CD14-positive monocyte (primary cell): ENCODE results near the gene WNT7A. TPM values are rescaled to one million over a fixed set of nuclear protein-coding genes. Genes with fewer than 3 reads are reported as not detected.
"Not testable (repeated sequence)": the region's sequence is repeated elsewhere in the genome, so short reads cannot be mapped to it uniquely, and the experiment has no call there.

Experiments
- DNase-seq, 3 donors: peaks; one replicate each; pipeline ENCODE4 v3.0.0-alpha.2; 2011 to 2022
- H2AFZ ChIP-seq: 2 replicates; pipeline ENCODE4 v1.6.0; 2012; ENCODE audit warnings: mild to moderate bottlenecking, low read depth, low read length, inconsistent platforms; ENCODE audit not compliant: insufficient read depth, poor library complexity, severe bottlenecking
- H3K27ac ChIP-seq, 2 donors: 1 replicate in 1 of 2; 2 replicates in 1 of 2; pipeline ENCODE4 v1.5.1; 2012 to 2013; ENCODE audit warnings: low read length in 2 of 2, control low read depth in 1 of 2, inconsistent platforms in 1 of 2, low read depth in 1 of 2, mild to moderate bottlenecking in 1 of 2
- H3K27me3 ChIP-seq, 2 donors: one replicate each; pipeline versions ENCODE4 v1.6.0 to v1.6.1; 2011 to 2013; ENCODE audit warnings: low read length in 2 of 2; ENCODE audit not compliant: control insufficient read depth in 2 of 2, insufficient read depth in 2 of 2
- H3K36me3 ChIP-seq, 2 donors: replicated peaks in 1 of 2; 1 replicate in 1 of 2; 2 replicates in 1 of 2; pipeline versions ENCODE4 v1.5.1 to v1.6.1; 2012 to 2013; ENCODE audit warnings: low read length in 2 of 2, control low read depth in 1 of 2, inconsistent platforms in 1 of 2, mild to moderate bottlenecking in 1 of 2; ENCODE audit not compliant: insufficient read depth in 2 of 2, control insufficient read depth in 1 of 2
- H3K4me1 ChIP-seq, 2 donors: 1 replicate in 1 of 2; 2 replicates in 1 of 2; pipeline versions ENCODE4 v1.5.1 to v1.6.1; 2012 to 2013; ENCODE audit warnings: low read length in 2 of 2, control low read depth in 1 of 2, inconsistent platforms in 1 of 2, mild to moderate bottlenecking in 1 of 2, moderate library complexity in 1 of 2; ENCODE audit not compliant: insufficient read depth in 2 of 2, control insufficient read depth in 1 of 2
- H3K4me2 ChIP-seq: replicated peaks from 2 replicates; pipeline ENCODE3; 2012; ENCODE audit warnings: low read length, moderate library complexity, mild to moderate bottlenecking; ENCODE audit not compliant: poor library complexity, severe bottlenecking; ENCODE audit errors: extremely low read depth
- H3K4me3 ChIP-seq, 3 experiments: fragments of 200-600 bp in 1 of 3; sonication (generic) in 1 of 3; replicated peaks in 1 of 3; 1 replicate in 2 of 3; 2 replicates in 1 of 3; pipeline ENCODE4 v1.5.1; 2011 to 2013; ENCODE audit warnings: low read length in 3 of 3, mild to moderate bottlenecking in 3 of 3, control low read depth in 2 of 3, low read depth in 2 of 3, inconsistent platforms in 1 of 3, moderate library complexity in 1 of 3
- H3K79me2 ChIP-seq: 2 replicates; pipeline ENCODE4 v1.6.0; 2012; ENCODE audit warnings: mild to moderate bottlenecking, control low read depth, inconsistent platforms, low read length, moderate library complexity; ENCODE audit not compliant: insufficient read depth
- H3K9ac ChIP-seq: 2 replicates; pipeline ENCODE4 v1.6.0; 2017; ENCODE audit warnings: low read length, mild to moderate bottlenecking; ENCODE audit not compliant: insufficient read depth, poor library complexity, severe bottlenecking
- H3K9me3 ChIP-seq, 2 donors: replicated peaks in 1 of 2; 1 replicate in 1 of 2; 2 replicates in 1 of 2; pipeline versions ENCODE4 v1.5.1 to v1.6.1; 2012 to 2013; ENCODE audit warnings: low read length in 2 of 2, control low read depth in 1 of 2; ENCODE audit not compliant: control insufficient read depth in 1 of 2, insufficient read depth in 1 of 2
- H4K20me1 ChIP-seq: 2 replicates; pipeline ENCODE4 v1.6.0; 2012; ENCODE audit warnings: mild to moderate bottlenecking, low read length, control low read depth, moderate library complexity; ENCODE audit not compliant: insufficient read depth
- H3K27ac Mint-ChIP-seq, 7 donors: one replicate each; pipeline ENCODE4 v1.8.0; 2020; ENCODE audit warnings: mild to moderate bottlenecking in 7 of 7, mixed read lengths in 7 of 7, moderate library complexity in 6 of 7, inconsistent platforms in 2 of 7
- H3K27me3 Mint-ChIP-seq, 3 donors: one replicate each; pipeline ENCODE4 v1.8.0; 2021 to 2022; ENCODE audit warnings: low read depth in 3 of 3, mild to moderate bottlenecking in 3 of 3, mixed read lengths in 3 of 3, moderate library complexity in 3 of 3, inconsistent platforms in 1 of 3
- H3K36me3 Mint-ChIP-seq, 2 donors: one replicate each; pipeline ENCODE4 v1.8.0; 2020; ENCODE audit warnings: mixed read lengths in 2 of 2, inconsistent platforms in 1 of 2, mild to moderate bottlenecking in 1 of 2
- H3K4me1 Mint-ChIP-seq: one replicate; pipeline ENCODE4 v1.8.0; 2020; ENCODE audit warnings: mild to moderate bottlenecking, mixed read lengths
- H3K4me3 Mint-ChIP-seq, 2 donors: one replicate each; pipeline ENCODE4 v1.8.0; 2020; ENCODE audit warnings: mild to moderate bottlenecking in 2 of 2, mixed read lengths in 2 of 2, moderate library complexity in 1 of 2
- H3K9me3 Mint-ChIP-seq, 7 donors: one replicate each; pipeline ENCODE4 v1.8.0; 2020 to 2022; ENCODE audit warnings: mixed read lengths in 7 of 7, mild to moderate bottlenecking in 6 of 7, moderate library complexity in 6 of 7, inconsistent platforms in 2 of 7
- CTCF ChIP-seq: fragments of 200-600 bp; IDR thresholded peaks from one replicate; pipeline ENCODE4 v1.8.0; 2022; ENCODE audit warnings: antibody characterized with exemption, mild to moderate bottlenecking
- WGBS: methylation state at CpG from one replicate; pipeline ENCODE4 v1.1.5; 2013; ENCODE audit warnings: missing lambda C conversion rate; ENCODE audit not compliant: insufficient coverage; 5-methylcytosine and 5-hydroxymethylcytosine counted together
- intact Hi-C, 2 donors: fragments of 100-400 bp; cut with micrococcal nuclease; formaldehyde crosslinking; loops; one replicate each; pipeline versions ENCODE4 v1.15.0 to v1.15.1; 2023
- polyA minus RNA-seq: library from RNA; depleted of rRNA, polyadenylated mRNA; stranded (reverse); fragments of >200 nt; gene quantifications from 2 replicates; pipeline ENCODE4 v1.2.3, GENCODE V29; 2012
- polyA plus RNA-seq, 3 donors: library from polyadenylated mRNA; depleted of rRNA in 1 of 3; unstranded in 2 of 3; stranded (reverse) in 1 of 3; fragments of 300-500 nt in 2 of 3; fragments of >200 nt in 1 of 3; fragmentation: Illumina TruSeq in 2 of 3; gene quantifications; 1 replicate in 2 of 3; 2 replicates in 1 of 3; pipeline ENCODE4 v1.2.3, GENCODE V29; 2012 to 2021
- total RNA-seq, 12 experiments: library from RNA in 1 of 12; stranded (reverse) in 1 of 12; fragments of 120-200 nt in 1 of 12; gene quantifications; one replicate each; pipeline ENCODE4 v1.2.4 and lab custom pipeline; 2013 to 2026; ENCODE audit warnings: mixed read lengths in 6 of 12, inconsistent platforms in 1 of 12

Gene WNT7A
- total RNA-seq (2013) = not detected
- not detected for polyA plus RNA-seq
- polyA minus RNA-seq = under 0.01 TPM in 1 of 2 replicates, not detected in the other
- total RNA-seq (lab: John Stamatoyannopoulos, UW) = 0 to 0.60 (median 0.05) reads per million in 11 experiments

- peaks cover 3 to 4% of the 10 kb centered on the region in 2 donors for H3K4me1 ChIP-seq
- H4K20me1 ChIP-seq = no peaks in the 10 kb centered on the region
- H3K4me1 Mint-ChIP-seq = peaks cover 4% of the 10 kb centered on the region
- H3K79me2 ChIP-seq = no peaks in the 10 kb centered on the region
- no peak within 1 kb of the TSS for H3K27ac Mint-ChIP-seq
- no peaks in the 10 kb centered on the region for H3K36me3 Mint-ChIP-seq
- WGBS = under 1% methylated on average over 54 of the region's 90 CpGs
- no peak for TF ChIP-seq CTCF
- H3K27me3 Mint-ChIP-seq = peaks cover 72 to 80% (median 80%) of the 10 kb centered on the region in 3 donors
- H3K9ac ChIP-seq = no peak within 1 kb of the TSS
- H2AFZ ChIP-seq = no peak within 1 kb of the TSS
- H3K9me3 ChIP-seq = peaks cover 0 to 32% of the 10 kb centered on the region in 2 donors
- peak within 1 kb of the TSS in 1 of 2 donors; percentile 85 for H3K4me3 Mint-ChIP-seq
- H3K4me2 ChIP-seq = peak within 1 kb of the TSS; percentile 41
- H3K9me3 Mint-ChIP-seq = peaks cover 0 to 13% (median 4%) of the 10 kb centered on the region in 7 donors
- H3K4me3 ChIP-seq = no peak within 1 kb of the TSS
- intact Hi-C loops = no loop called here
- H3K27ac ChIP-seq = no peak within 1 kb of the TSS
- H3K27me3 ChIP-seq = peaks cover 48 to 72% of the 10 kb centered on the region in 2 donors
- H3K36me3 ChIP-seq = no peaks in the 10 kb centered on the region
- no peak for DNase-seq
Observed at GRCh38 chr3:13879946-13880810, at the start of gene WNT7A. WNT7A (minus strand) TSS chr3:13880071; CDS start chr3:13879816, 255 bp downstream.

GRCh38 chr3:13928741-13929140 is 48.9 kb upstream of the WNT7A start:
- H3K4me3 ChIP-seq, H2AFZ ChIP-seq, H3K27ac ChIP-seq, H3K4me1 ChIP-seq, H3K36me3 ChIP-seq, H3K27ac Mint-ChIP-seq, intact Hi-C loops, H3K4me3 Mint-ChIP-seq, H3K4me1 Mint-ChIP-seq, H3K4me2 ChIP-seq, H4K20me1 ChIP-seq, DNase-seq, H3K36me3 Mint-ChIP-seq, H3K9ac ChIP-seq, H3K79me2 ChIP-seq: not testable (repeated sequence)
- Histone ChIP-seq H3K9me3 (peaks cover 17 to 30% of the 10 kb centered on the region in 2 donors), H3K27me3 (peaks cover 0 to 11% of the 10 kb centered on the region in 2 donors)
- peaks cover 31 to 48% (median 36%) of the 10 kb centered on the region in 7 donors for H3K9me3 Mint-ChIP-seq
- peaks cover 12 to 24% (median 14%) of the 10 kb centered on the region in 3 donors for H3K27me3 Mint-ChIP-seq
- WGBS = no CpG with 5 or more reads among the region's 1 CpG
